ENCODE data around the gene PCDHA6. TPM values are rescaled to one million over a fixed set of nuclear protein-coding genes. Genes with fewer than 3 reads are reported as not detected.

The PCDHA6 gene
- 0.56 and 0.63 TPM in 2 replicates for total RNA-seq

GRCh38 chr5:140827704-140828361 is at the start of gene PCDHA6:
TSS of gene PCDHA6 (plus strand) at chr5:140827960. CDS start at chr5:140828092, 132 bp downstream.

GRCh38 chr5:140785905-140786686 is 41.7 kb upstream of the PCDHA6 start, which contains the start of gene PCDHA1:
TSS of gene PCDHA1 (plus strand) at chr5:140786140.

GRCh38 chr5:140794595-140795258 is 33.0 kb upstream of the PCDHA6 start, which contains the start of gene PCDHA2:
TSS of gene PCDHA2 (plus strand) at chr5:140794852.

GRCh38 chr5:140800816-140801493 is 26.8 kb upstream of the PCDHA6 start, which contains the start of gene PCDHA3:
TSS of gene PCDHA3 (plus strand) at chr5:140801057.

GRCh38 chr5:140806834-140807775 is 20.7 kb upstream of the PCDHA6 start, which contains the start of gene PCDHA4:
TSS of gene PCDHA4 (plus strand) at chr5:140807068.

GRCh38 chr5:140821375-140822280 is 6.1 kb upstream of the PCDHA6 start, which contains the start of gene PCDHA5:
TSS of gene PCDHA5 (plus strand) at chr5:140821613.

GRCh38 chr5:140833993-140834392 is 6.2 kb downstream of the PCDHA6 start, which contains the start of gene PCDHA7:
TSS of gene PCDHA7 (plus strand) at chr5:140834269. CDS start at chr5:140834384, 115 bp downstream.

GRCh38 chr5:140840978-140841962 is 13.5 kb downstream of the PCDHA6 start, which contains the start of gene PCDHA8:
TSS of gene PCDHA8 (plus strand) at chr5:140841187. CDS start at chr5:140841322, 135 bp downstream.

GRCh38 chr5:140848139-140849102 is 20.7 kb downstream of the PCDHA6 start, which contains the start of gene PCDHA9:
TSS of gene PCDHA9 (plus strand) at chr5:140848382. CDS start at chr5:140848496, 114 bp downstream.

GRCh38 chr5:140855772-140856674 is 28.3 kb downstream of the PCDHA6 start, which contains the start of gene PCDHA10:
TSS of gene PCDHA10 (plus strand) at chr5:140855897. CDS start at chr5:140856049, 152 bp downstream.

GRCh38 chr5:140868721-140869554 is 41.2 kb downstream of the PCDHA6 start, which contains the start of gene PCDHA11:
TSS of gene PCDHA11 (plus strand) at chr5:140868957. CDS start at chr5:140869104, 147 bp downstream.

GRCh38 chr5:140875085-140876065 is 47.6 kb downstream of the PCDHA6 start, which contains the start of gene PCDHA12:
TSS of gene PCDHA12 (plus strand) at chr5:140875308. CDS start at chr5:140875473, 165 bp downstream.

